Heart right ventricle (tissue), 16 donors: Measurements from ENCODE around the gene ATP8B3. TPM values are rescaled to one million over a fixed set of nuclear protein-coding genes. Genes with fewer than 3 reads are reported as not detected.

Source experiments
- ATAC-seq, 8 donors: fragments of 200-7000 bp; cut with Tn5 transposase; one replicate each; pipeline ENCODE4 v1.9.1; 2020; ENCODE audit warnings: mild to moderate bottlenecking in 8 of 8, moderate library complexity in 8 of 8, moderate number of reproducible peaks in 1 of 8
- DNase-seq, 2 donors: peaks; one replicate each; pipeline ENCODE4 v3.0.0-alpha.2; 2020
- H3K27ac ChIP-seq, 10 donors: fragments of 200-600 bp; sonication (generic) in 2 of 10; one replicate each; pipeline versions ENCODE4 v1.5.0 to v1.8.0; 2020 to 2022; ENCODE audit warnings: mild to moderate bottlenecking in 3 of 10
- H3K27me3 ChIP-seq, 7 donors: fragments of 200-600 bp; one replicate each; pipeline ENCODE4 v1.8.0; 2021 to 2022; ENCODE audit warnings: mild to moderate bottlenecking in 2 of 7
- H3K36me3 ChIP-seq, 9 donors: fragments of 200-600 bp; sonication (generic) in 1 of 9; one replicate each; pipeline versions ENCODE4 v1.5.0 to v1.8.0; 2020 to 2022; ENCODE audit warnings: mild to moderate bottlenecking in 2 of 9
- H3K4me1 ChIP-seq, 9 donors: fragments of 200-600 bp; sonication (generic) in 1 of 9; one replicate each; pipeline versions ENCODE4 v1.5.0 to v1.8.0; 2020 to 2022; ENCODE audit warnings: mild to moderate bottlenecking in 4 of 9
- H3K4me3 ChIP-seq, 10 donors: fragments of 200-600 bp; sonication (generic) in 2 of 10; one replicate each; pipeline versions ENCODE4 v1.5.0 to v1.8.0; 2020 to 2022; ENCODE audit warnings: mild to moderate bottlenecking in 7 of 10, moderate library complexity in 2 of 10
- H3K9me3 ChIP-seq, 11 donors: fragments of 200-600 bp in 10 of 11; sonication (generic) in 2 of 11; one replicate each; pipeline versions ENCODE4 v1.5.0 to v1.8.0; 2013 to 2022; ENCODE audit warnings: mild to moderate bottlenecking in 2 of 11, control low read depth in 1 of 11, moderate library complexity in 1 of 11
- CTCF ChIP-seq, 9 donors: fragments of 200-600 bp; sonication (generic) in 2 of 9; IDR thresholded peaks; one replicate each; pipeline versions ENCODE4 v1.5.0 to v1.8.0; 2021 to 2022; ENCODE audit warnings: antibody characterized with exemption in 9 of 9, mild to moderate bottlenecking in 5 of 9, moderate library complexity in 1 of 9
- WGBS, 2 donors: extraction: QIAGEN DNeasy Blood & Tissue Kit; methylation state at CpG; one replicate each; pipeline ENCODE4 v1.1.7; 2013; ENCODE audit warnings: inconsistent platforms in 1 of 2; 5-methylcytosine and 5-hydroxymethylcytosine counted together
- intact Hi-C, 10 donors: fragments of 100-400 bp; cut with DNase I; formaldehyde crosslinking; loops; one replicate each; pipeline versions ENCODE4 v1.11.1 to v1.14.2; 2022
- polyA plus RNA-seq, 2 donors: library from polyadenylated mRNA; stranded (reverse); fragments of 200-250 nt; gene quantifications; one replicate each; pipeline ENCODE4 v1.2.3, GENCODE V29; 2013
- total RNA-seq, 10 donors: library from RNA; stranded (reverse); fragmentation: NEBNext Ultra II Directional in 3 of 10; extraction: Animal tissue kit (Norgen Biotek cat#: 25700) in 3 of 10; gene quantifications; one replicate each; pipeline versions ENCODE4 v1.2.1 to v1.2.4, GENCODE V29; 2021 to 2023
- donor health status: Arrhythmogenic right ventricular cardiomyopathy.
- donor health status: ischemic (EF 13 %, LVEDD 7.1; RV severe dilation, severe dysfunction).
- donor health status: healthy with polysubstance abuse.
- donor health status: DM: no; HTN: yes; CAD: no.
- donor health status: DM: no; HTN: no; CAD: no.
- donor health status: ischemic (EF 25% LVEDD 6.9; RV normal size, moderate dysfunction).
- donor health status: ischemic (EF 25% LVEDD 5.7; RV mildly dilated, moderate dysfunction).
- donor health status: healthy.
- donor health status: DM: yes; HTN: yes; CAD: no.
- donor health status: Ischemic cardiomyopathy.
- donor health status: ischemic (EF 35%, LVEDD 5.7; RV mildly dilated, moderate dysfunction).
- donor health status: nonischemic (EF 11% LVEDD 7.7; RV severe dilation, severe dysfunction).
- donor health status: DM: yes; HTN: yes; CAD: no.
- donor health status: PGD.
- donor health status: ischemic (EF 29% LVEDD 5.4; RV normal size, mild dysfunction).
- donor health status: nonischemic (EF 23%, LVEDD 6.1; RV moderate dilation, normal function).

The ATP8B3 gene
- total and polyA plus RNA-seq, 12 donors: 0.13 to 3.4 (median 0.52) TPM

- ATAC-seq: no peak
- intact Hi-C loops: loop anchor here in 3 of 10 donors (10.0 kb wide), 2 partner anchors 115 to 245 kb away; no protein-coding TSS in a partner anchor
- Histone ChIP-seq H3K27ac (no peak overlapping the region), H3K4me3 (peak overlapping the region in 5 of 10 donors; percentile 21 to 44 (median 36)), H3K27me3 (peaks cover 0 to 41% (median 38%) of the 10 kb centered on the region in 7 donors), H3K9me3 (peaks cover 0 to 4% (median 0%) of the 10 kb centered on the region in 11 donors), H3K36me3 (no peaks in the 10 kb centered on the region), H3K4me1 (peaks cover 0 to 9% (median 5%) of the 10 kb centered on the region in 9 donors)
- TF ChIP-seq CTCF (IDR thresholded peaks at IDR 0.05): no peak
- WGBS, 2 donors: 20 to 45% methylated on average over 2 to 5 of the region's 7 CpGs
- DNase-seq: no peak
Observed at GRCh38 chr19:1790054-1790792, 21.9 kb downstream of the ATP8B3 start.

DNA sequence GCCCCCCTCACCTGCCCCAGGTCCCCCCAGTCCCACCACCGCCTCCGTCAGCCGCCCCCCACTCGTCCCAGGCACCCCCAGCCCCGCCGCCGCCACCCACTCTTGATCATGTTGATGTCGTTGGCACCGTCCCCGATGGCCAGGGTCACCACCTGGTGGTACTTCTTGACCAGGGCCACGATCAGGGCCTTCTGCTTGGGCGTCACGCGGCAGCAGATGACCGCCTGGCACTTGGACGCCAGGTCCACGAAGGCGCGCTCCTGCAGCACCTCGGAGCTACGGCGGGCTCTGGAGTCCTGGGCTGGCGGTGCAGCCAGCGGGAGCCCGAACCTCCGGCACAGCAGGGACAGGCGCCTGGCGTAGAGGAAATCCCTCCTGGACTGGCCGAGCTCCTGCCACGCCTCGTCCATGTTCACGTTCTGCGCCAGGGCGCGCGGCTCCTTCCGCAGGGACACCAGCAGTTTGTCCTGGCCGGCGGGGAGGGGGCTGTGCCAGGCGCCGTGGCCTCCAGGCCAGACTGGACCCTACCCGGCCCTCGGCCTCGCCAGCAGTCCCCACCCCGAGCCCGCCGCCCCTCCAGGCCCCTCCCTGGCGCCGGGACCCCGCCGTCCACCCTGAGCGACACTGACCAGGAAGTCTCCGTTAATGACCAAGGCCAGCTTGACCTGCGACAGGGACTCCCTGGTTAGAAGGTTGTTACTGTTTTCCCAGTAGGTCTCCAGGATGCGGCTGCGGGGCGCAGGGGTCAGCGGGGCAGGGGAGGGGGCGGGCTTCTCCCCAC, 22.6 kb downstream of the ATP8B3 start:
- intact Hi-C loops: loop anchor here in 3 of 10 donors (10.0 kb wide), 2 partner anchors 115 to 245 kb away; no protein-coding TSS in a partner anchor
- H3K4me1 ChIP-seq: peaks cover 0 to 9% (median 5%) of the 10 kb centered on the region in 9 donors
- no peaks in the 10 kb centered on the region for H3K36me3 ChIP-seq
- peaks cover 0 to 4% (median 0%) of the 10 kb centered on the region in 11 donors for H3K9me3 ChIP-seq
- ATAC-seq: peak in 6 of 8 donors; percentile 24 to 42 (median 31)
- 19 to 23% methylated on average over 49 to 59 of the region's 59 CpGs for WGBS, 2 donors
- H3K27me3 ChIP-seq: peaks cover 0 to 48% (median 41%) of the 10 kb centered on the region in 7 donors
- DNase-seq: no peak
- H3K4me3 ChIP-seq: peak overlapping the region in 8 of 10 donors; percentile 7 to 44 (median 32)
- H3K27ac ChIP-seq: peak overlapping the region in 1 of 10 donors; percentile 44
- TF ChIP-seq CTCF (IDR thresholded peaks at IDR 0.05): no peak

DNA sequence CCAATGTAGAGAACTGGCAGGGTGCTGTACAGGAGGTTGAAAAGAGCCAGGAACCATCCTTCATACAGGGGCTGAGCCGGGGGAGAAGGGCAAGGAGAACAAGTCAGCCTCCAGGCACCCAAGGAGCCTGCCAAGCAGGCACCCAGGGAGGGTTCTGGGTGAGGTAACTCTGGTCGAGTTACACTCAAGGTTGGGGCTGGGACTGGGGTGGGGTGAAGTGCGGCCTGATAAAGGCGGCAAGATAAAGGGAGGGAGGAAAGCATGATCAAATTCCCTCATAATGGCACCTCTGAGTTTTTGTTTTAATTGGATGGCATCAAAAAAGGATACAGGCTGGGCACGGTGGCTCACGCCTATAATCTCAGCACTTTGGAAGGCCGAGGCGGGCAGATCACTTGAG, 25.0 kb downstream of the ATP8B3 start:
- no peaks in the 10 kb centered on the region for H3K36me3 ChIP-seq
- H3K9me3 ChIP-seq: peaks cover 0 to 7% (median under 1%) of the 10 kb centered on the region in 11 donors
- H3K27me3 ChIP-seq: peaks cover 0 to 72% (median 52%) of the 10 kb centered on the region in 7 donors
- ATAC-seq (no peak), DNase-seq (no peak)
- no peak for TF ChIP-seq CTCF (IDR thresholded peaks at IDR 0.05)
- intact Hi-C loops: no loop called here
- H3K4me3 ChIP-seq: no peak overlapping the region
- WGBS, 2 donors: 68 to 70% methylated on average over 8 of the region's 8 CpGs
- H3K27ac ChIP-seq: no peak overlapping the region
- H3K4me1 ChIP-seq: peaks cover 0 to 9% (median 5%) of the 10 kb centered on the region in 9 donors

- 88% methylated on average over 8 of the region's 8 CpGs for WGBS, 2 donors
- no peak overlapping the region for H3K4me3 ChIP-seq
- no peak overlapping the region for H3K27ac ChIP-seq
- intact Hi-C loops: no loop called here
- H3K36me3 ChIP-seq: no peaks in the 10 kb centered on the region
- peaks cover 0 to 76% (median 57%) of the 10 kb centered on the region in 7 donors for H3K27me3 ChIP-seq
- ATAC-seq (no peak), DNase-seq (no peak)
- H3K4me1 ChIP-seq: peaks cover 0 to 9% (median 5%) of the 10 kb centered on the region in 9 donors
- peaks cover 0 to 12% (median 5%) of the 10 kb centered on the region in 11 donors for H3K9me3 ChIP-seq
- TF ChIP-seq CTCF (IDR thresholded peaks at IDR 0.05): no peak
Observed at GRCh38 chr19:1786668-1787067, 25.4 kb downstream of the ATP8B3 start.
